Measurements from ENCODE around the gene ACP6.

- no peak for TF ChIP-seq ZNF629 (tag by site-specific recombination; IDR thresholded peaks at IDR 0.05)
- TF ChIP-seq ZNF274 (IDR thresholded peaks at IDR 0.05; ENCODE audit: low read length), result no peak
- no peak for TF ChIP-seq ZNF274 (tag by site-specific recombination; IDR thresholded peaks at IDR 0.05; ENCODE audit: borderline replicate concordance)
- TF ChIP-seq, protein P1, sequence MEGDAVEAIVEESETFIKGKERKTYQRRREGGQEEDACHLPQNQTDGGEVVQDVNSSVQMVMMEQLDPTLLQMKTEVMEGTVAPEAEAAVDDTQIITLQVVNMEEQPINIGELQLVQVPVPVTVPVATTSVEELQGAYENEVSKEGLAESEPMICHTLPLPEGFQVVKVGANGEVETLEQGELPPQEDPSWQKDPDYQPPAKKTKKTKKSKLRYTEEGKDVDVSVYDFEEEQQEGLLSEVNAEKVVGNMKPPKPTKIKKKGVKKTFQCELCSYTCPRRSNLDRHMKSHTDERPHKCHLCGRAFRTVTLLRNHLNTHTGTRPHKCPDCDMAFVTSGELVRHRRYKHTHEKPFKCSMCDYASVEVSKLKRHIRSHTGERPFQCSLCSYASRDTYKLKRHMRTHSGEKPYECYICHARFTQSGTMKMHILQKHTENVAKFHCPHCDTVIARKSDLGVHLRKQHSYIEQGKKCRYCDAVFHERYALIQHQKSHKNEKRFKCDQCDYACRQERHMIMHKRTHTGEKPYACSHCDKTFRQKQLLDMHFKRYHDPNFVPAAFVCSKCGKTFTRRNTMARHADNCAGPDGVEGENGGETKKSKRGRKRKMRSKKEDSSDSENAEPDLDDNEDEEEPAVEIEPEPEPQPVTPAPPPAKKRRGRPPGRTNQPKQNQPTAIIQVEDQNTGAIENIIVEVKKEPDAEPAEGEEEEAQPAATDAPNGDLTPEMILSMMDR (tag by site-specific recombination; IDR thresholded peaks at IDR 0.05), result no peak
- TF ChIP-seq, protein P2, sequence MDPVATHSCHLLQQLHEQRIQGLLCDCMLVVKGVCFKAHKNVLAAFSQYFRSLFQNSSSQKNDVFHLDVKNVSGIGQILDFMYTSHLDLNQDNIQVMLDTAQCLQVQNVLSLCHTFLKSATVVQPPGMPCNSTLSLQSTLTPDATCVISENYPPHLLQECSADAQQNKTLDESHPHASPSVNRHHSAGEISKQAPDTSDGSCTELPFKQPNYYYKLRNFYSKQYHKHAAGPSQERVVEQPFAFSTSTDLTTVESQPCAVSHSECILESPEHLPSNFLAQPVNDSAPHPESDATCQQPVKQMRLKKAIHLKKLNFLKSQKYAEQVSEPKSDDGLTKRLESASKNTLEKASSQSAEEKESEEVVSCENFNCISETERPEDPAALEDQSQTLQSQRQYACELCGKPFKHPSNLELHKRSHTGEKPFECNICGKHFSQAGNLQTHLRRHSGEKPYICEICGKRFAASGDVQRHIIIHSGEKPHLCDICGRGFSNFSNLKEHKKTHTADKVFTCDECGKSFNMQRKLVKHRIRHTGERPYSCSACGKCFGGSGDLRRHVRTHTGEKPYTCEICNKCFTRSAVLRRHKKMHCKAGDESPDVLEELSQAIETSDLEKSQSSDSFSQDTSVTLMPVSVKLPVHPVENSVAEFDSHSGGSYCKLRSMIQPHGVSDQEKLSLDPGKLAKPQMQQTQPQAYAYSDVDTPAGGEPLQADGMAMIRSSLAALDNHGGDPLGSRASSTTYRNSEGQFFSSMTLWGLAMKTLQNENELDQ (tag by site-specific recombination; IDR thresholded peaks at IDR 0.05; ENCODE audit: low read depth), result no peak
- TF ChIP-seq ZNF311 (tag by site-specific recombination; IDR thresholded peaks at IDR 0.05; ENCODE audit: borderline replicate concordance), result no peak
- TF ChIP-seq ZNF664 (tag by site-specific recombination; IDR thresholded peaks at IDR 0.05), result no peak
These were observed 29.3 kb upstream of the ACP6 start for GRCh38 chr1:147699686-147700041.

All from HEK293 (cell line).